A549 (cell line): Measurements from ENCODE around the gene NUAK1. TPM values are rescaled to one million over a fixed set of nuclear protein-coding genes. Genes with fewer than 3 reads are reported as not detected.

Experiments
- ATAC-seq, 2 experiments: fragments of 200-7000 bp in 1 of 2; fragments of >200 bp in 1 of 2; cut with Nextera tagmentation in 1 of 2; cut with Tn5 transposase in 1 of 2; 3 replicates each; pipeline versions ENCODE4 v1.8.0 to v1.9.1; 2018 to 2020; ENCODE audit warnings: mild to moderate bottlenecking in 1 of 2, moderate library complexity in 1 of 2
- CTCF ChIA-PET: fragments of 300-600 bp; sonication (Branson Sonifier 250); formaldehyde crosslinking; extraction: SDS; loops from one replicate; lab custom pipeline; 2021; ENCODE audit warnings: antibody characterized with exemption, inconsistent platforms; lab: Yijun Ruan, JAX
- POLR2A ChIA-PET: fragments of 350-600 bp; formaldehyde crosslinking; extraction: SDS; loops from one replicate; lab custom pipeline; 2021; ENCODE audit warnings: antibody characterized with exemption, inconsistent platforms; lab: Yijun Ruan, JAX
- DNase-seq, 2 experiments: peaks; one replicate each; pipeline versions ENCODE4 v3.0.0 to v3.0.0-alpha.2; 2011 to 2016; ENCODE audit warnings: low read depth in 1 of 2, low spot score in 1 of 2
- FAIRE-seq: peaks from 2 replicates; lab custom pipeline; 2011; peaks lifted over from hg19 to GRCh38; lab: Jason Lieb, UNC
- H3K27ac ChIP-seq, 2 experiments: fragments of >200 bp; sonication (Bioruptor Twin); formaldehyde crosslinking; 3 replicates each; pipeline ENCODE4 v1.5.1; 2016 to 2017
- H3K4me1 ChIP-seq: fragments of >200 bp; sonication (Bioruptor Twin); formaldehyde crosslinking; 3 replicates; pipeline ENCODE4 v1.6.1; 2016
- H3K4me2 ChIP-seq: fragments of >200 bp; sonication (Bioruptor Twin); formaldehyde crosslinking; 3 replicates; pipeline ENCODE4 v1.6.1; 2016
- H3K4me3 ChIP-seq: fragments of >200 bp; sonication (Bioruptor Twin); formaldehyde crosslinking; 3 replicates; pipeline ENCODE4 v1.5.1; 2016
- H3K9me3 ChIP-seq: fragments of >200 bp; sonication (Bioruptor Twin); formaldehyde crosslinking; 3 replicates; pipeline ENCODE4 v1.6.1; 2016
- CHD4 ChIP-seq: fragments of 200-600 bp; sonication (generic); IDR thresholded peaks from 2 replicates; pipeline ENCODE4 v1.6.1; 2016; ENCODE audit warnings: antibody characterized with exemption, mild to moderate bottlenecking, borderline replicate concordance
- EHF ChIP-seq: fragments of 250-450 bp; sonication (Bioruptor Pico); IDR thresholded peaks from 2 replicates; pipeline ENCODE4 v1.5.0; 2020; ENCODE audit warnings: mild to moderate bottlenecking
- EP300 ChIP-seq, 2 experiments: fragments of >200 bp; sonication (Bioruptor Twin); formaldehyde crosslinking; IDR thresholded peaks; 2 replicates in 1 of 2; 3 replicates in 1 of 2; pipeline ENCODE4 v1.6.1; 2016 to 2017
- ESRRA ChIP-seq: fragments of 150-350 bp; IDR thresholded peaks from 2 replicates; pipeline ENCODE4 v1.6.1; 2014; ENCODE audit warnings: mild to moderate bottlenecking, low read length, borderline replicate concordance
- GATA3 ChIP-seq: IDR thresholded peaks from 2 replicates; pipeline ENCODE4 v1.6.1; 2012; ENCODE audit warnings: borderline replicate concordance
- HDAC2 ChIP-seq: fragments of 200-600 bp; sonication (generic); IDR thresholded peaks from 2 replicates; pipeline ENCODE4 v1.6.1; 2016
- JUN ChIP-seq, 2 experiments: fragments of >200 bp; sonication (Bioruptor Twin); formaldehyde crosslinking; IDR thresholded peaks; 2 replicates in 1 of 2; 3 replicates in 1 of 2; pipeline ENCODE4 v1.6.1; 2016 to 2017
- KDM5A ChIP-seq: fragments of 200-600 bp; sonication (generic); IDR thresholded peaks from 2 replicates; pipeline ENCODE4 v1.6.1; 2016; ENCODE audit warnings: antibody characterized with exemption, mild to moderate bottlenecking
- MAFK ChIP-seq: fragments of 450-650 bp; IDR thresholded peaks from 2 replicates; pipeline ENCODE4 v1.6.1; 2014; ENCODE audit not compliant: partially characterized antibody
- MYC ChIP-seq: IDR thresholded peaks from 2 replicates; pipeline ENCODE4 v1.6.1; 2012; ENCODE audit warnings: mild to moderate bottlenecking, inconsistent platforms, low read length, improper control_type of control experiment, borderline replicate concordance
- NFE2L2 ChIP-seq: fragments of 150-350 bp; conservative IDR thresholded peaks from 2 replicates; pipeline ENCODE4 v1.6.1; 2014; ENCODE audit warnings: low read length
- NR3C1 ChIP-seq: fragments of >200 bp; sonication (Bioruptor Twin); formaldehyde crosslinking; IDR thresholded peaks from 3 replicates; pipeline ENCODE4 v1.6.1; 2017
- POLR2AphosphoS2 ChIP-seq: conservative IDR thresholded peaks from 2 replicates; pipeline ENCODE4 v1.6.1; 2012; ENCODE audit warnings: low read length, improper control_type of control experiment, inconsistent platforms
- RCOR1 ChIP-seq: fragments of 150-350 bp; IDR thresholded peaks from 2 replicates; pipeline ENCODE4 v1.6.1; 2014; ENCODE audit warnings: antibody characterized with exemption, low read length, low read depth
- RNF2 ChIP-seq: fragments of 200-600 bp; sonication (generic); IDR thresholded peaks from 2 replicates; pipeline ENCODE4 v1.6.1; 2016; ENCODE audit warnings: low read depth, mild to moderate bottlenecking, antibody characterized with exemption, moderate library complexity, borderline replicate concordance
- SMC3 ChIP-seq: fragments of >200 bp; sonication (Bioruptor Twin); formaldehyde crosslinking; IDR thresholded peaks from 3 replicates; pipeline ENCODE4 v1.6.1; 2018; ENCODE audit warnings: inconsistent platforms
- TP53 ChIP-seq: fragments of 250-450 bp; sonication (Bioruptor Pico); IDR thresholded peaks from 2 replicates; pipeline ENCODE4 v1.5.0; 2021; ENCODE audit warnings: mild to moderate bottlenecking, moderate library complexity
- ZC3H11A ChIP-seq: fragments of 450-650 bp; IDR thresholded peaks from 2 replicates; pipeline ENCODE4 v1.6.1; 2014; ENCODE audit warnings: antibody characterized with exemption, mild to moderate bottlenecking
- ZFP36 ChIP-seq: fragments of 450-650 bp; IDR thresholded peaks from 2 replicates; pipeline ENCODE4 v1.6.1; 2014; ENCODE audit warnings: borderline replicate concordance; ENCODE audit not compliant: partially characterized antibody
- ZNF302 ChIP-seq: fragments of 250-450 bp; sonication (Bioruptor Pico); IDR thresholded peaks from 2 replicates; pipeline ENCODE4 v1.9.0; 2021; ENCODE audit warnings: inconsistent platforms, mild to moderate bottlenecking, moderate library complexity
- WGBS: methylation state at CpG from one replicate; pipeline ENCODE4 v1.1.6; 2017; ENCODE audit errors: missing lambda C conversion rate; 5-methylcytosine and 5-hydroxymethylcytosine counted together
- polyA plus RNA-seq, 4 experiments: library from polyadenylated mRNA; depleted of rRNA in 3 of 4; stranded (reverse); fragments of >200 nt; fragmentation: RNase III in 1 of 4; extraction: RNeasy Plus Mini Kit Qiagen cat#74134 plus additional on column Dnase treatment in 1 of 4; gene quantifications; 2 replicates in 3 of 4; 3 replicates in 1 of 4; pipeline ENCODE4 v1.2.3, GENCODE V29; 2011 to 2017
- TF ChIP-seq, protein P1 (sequence below): fragments of >200 bp; sonication (Bioruptor Twin); formaldehyde crosslinking; IDR thresholded peaks from 2 replicates; pipeline ENCODE4 v1.6.1; 2016
- TF ChIP-seq, protein P2 (sequence below): fragments of >200 bp; sonication (Bioruptor Twin); formaldehyde crosslinking; IDR thresholded peaks from 3 replicates; pipeline ENCODE4 v1.6.1; 2016
- TF ChIP-seq, protein P3 (sequence below): fragments of 250-450 bp; sonication (Bioruptor Pico); IDR thresholded peaks from 2 replicates; pipeline ENCODE4 v1.5.0; 2021; ENCODE audit warnings: mild to moderate bottlenecking, moderate library complexity, borderline replicate concordance
- TF ChIP-seq, protein P4 (sequence below): fragments of 150-350 bp; IDR thresholded peaks from 2 replicates; pipeline ENCODE4 v1.6.1; 2014; ENCODE audit warnings: low read depth, mild to moderate bottlenecking, low read length

NUAK1 gene
- polyA plus RNA-seq, 2 of the 4 experiments (the other 2 are of a cell fraction): 20.8 to 22.3 TPM

DNA sequence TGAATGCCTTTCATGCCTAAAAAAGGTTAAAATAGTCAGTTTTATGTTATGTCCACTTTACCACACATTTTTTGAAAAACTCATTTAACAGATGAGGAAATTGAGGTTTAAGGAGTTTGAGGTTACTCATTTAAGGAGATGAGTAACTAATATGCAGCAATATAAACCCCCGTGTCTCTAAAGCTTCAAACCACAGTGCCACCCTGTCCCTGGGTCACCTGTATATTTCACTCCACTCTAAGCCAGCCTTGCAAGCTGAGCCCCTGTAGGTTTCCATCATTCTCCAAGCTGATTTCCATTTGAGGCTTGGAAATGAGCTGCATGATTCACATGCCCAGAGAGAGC lies 64.4 kb downstream of the NUAK1 start:
- DNase-seq (no peak), ATAC-seq (no peak), FAIRE-seq (no peak)
- H3K4me2 ChIP-seq: no peak overlapping the region
- ChIA-PET CTCF (no interaction called here), POLR2A (no interaction called here)
- no peak overlapping the region for H3K4me3 ChIP-seq
- H3K27ac ChIP-seq: peak overlapping the region in 1 of 2 experiments; percentile 7; a peak in 1 of 6 replicates
- 91% methylated on average over 1 of the region's 1 CpG for WGBS
- H3K9me3 ChIP-seq: no peaks in the 10 kb centered on the region
- TF ChIP-seq GATA3 (no peak), MAFK (no peak), JUN (IDR thresholded peaks at IDR 0.05) (no peak), TP53 (CRISPR knock-in tag) (no peak), MYC (no peak), RCOR1 (no peak), KDM5A (no peak), EHF (CRISPR knock-in tag) (no peak), ZNF302 (CRISPR knock-in tag) (no peak), ZC3H11A (no peak)
- TF ChIP-seq, protein P1, sequence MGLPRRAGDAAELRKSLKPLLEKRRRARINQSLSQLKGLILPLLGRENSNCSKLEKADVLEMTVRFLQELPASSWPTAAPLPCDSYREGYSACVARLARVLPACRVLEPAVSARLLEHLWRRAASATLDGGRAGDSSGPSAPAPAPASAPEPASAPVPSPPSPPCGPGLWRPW: no peak
- TF ChIP-seq, protein P2, sequence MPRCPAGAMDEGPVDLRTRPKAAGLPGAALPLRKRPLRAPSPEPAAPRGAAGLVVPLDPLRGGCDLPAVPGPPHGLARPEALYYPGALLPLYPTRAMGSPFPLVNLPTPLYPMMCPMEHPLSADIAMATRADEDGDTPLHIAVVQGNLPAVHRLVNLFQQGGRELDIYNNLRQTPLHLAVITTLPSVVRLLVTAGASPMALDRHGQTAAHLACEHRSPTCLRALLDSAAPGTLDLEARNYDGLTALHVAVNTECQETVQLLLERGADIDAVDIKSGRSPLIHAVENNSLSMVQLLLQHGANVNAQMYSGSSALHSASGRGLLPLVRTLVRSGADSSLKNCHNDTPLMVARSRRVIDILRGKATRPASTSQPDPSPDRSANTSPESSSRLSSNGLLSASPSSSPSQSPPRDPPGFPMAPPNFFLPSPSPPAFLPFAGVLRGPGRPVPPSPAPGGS: no peak
- TF ChIP-seq, protein P3, sequence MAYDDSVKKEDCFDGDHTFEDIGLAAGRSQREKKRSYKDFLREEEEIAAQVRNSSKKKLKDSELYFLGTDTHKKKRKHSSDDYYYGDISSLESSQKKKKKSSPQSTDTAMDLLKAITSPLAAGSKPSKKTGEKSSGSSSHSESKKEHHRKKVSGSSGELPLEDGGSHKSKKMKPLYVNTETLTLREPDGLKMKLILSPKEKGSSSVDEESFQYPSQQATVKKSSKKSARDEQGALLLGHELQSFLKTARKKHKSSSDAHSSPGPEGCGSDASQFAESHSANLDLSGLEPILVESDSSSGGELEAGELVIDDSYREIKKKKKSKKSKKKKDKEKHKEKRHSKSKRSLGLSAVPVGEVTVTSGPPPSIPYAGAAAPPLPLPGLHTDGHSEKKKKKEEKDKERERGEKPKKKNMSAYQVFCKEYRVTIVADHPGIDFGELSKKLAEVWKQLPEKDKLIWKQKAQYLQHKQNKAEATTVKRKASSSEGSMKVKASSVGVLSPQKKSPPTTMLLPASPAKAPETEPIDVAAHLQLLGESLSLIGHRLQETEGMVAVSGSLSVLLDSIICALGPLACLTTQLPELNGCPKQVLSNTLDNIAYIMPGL (CRISPR knock-in tag): no peak
- TF ChIP-seq, protein P4, sequence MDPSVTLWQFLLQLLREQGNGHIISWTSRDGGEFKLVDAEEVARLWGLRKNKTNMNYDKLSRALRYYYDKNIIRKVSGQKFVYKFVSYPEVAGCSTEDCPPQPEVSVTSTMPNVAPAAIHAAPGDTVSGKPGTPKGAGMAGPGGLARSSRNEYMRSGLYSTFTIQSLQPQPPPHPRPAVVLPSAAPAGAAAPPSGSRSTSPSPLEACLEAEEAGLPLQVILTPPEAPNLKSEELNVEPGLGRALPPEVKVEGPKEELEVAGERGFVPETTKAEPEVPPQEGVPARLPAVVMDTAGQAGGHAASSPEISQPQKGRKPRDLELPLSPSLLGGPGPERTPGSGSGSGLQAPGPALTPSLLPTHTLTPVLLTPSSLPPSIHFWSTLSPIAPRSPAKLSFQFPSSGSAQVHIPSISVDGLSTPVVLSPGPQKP: no peak
- H3K4me1 ChIP-seq: peaks cover 21% of the 10 kb centered on the region

DNA sequence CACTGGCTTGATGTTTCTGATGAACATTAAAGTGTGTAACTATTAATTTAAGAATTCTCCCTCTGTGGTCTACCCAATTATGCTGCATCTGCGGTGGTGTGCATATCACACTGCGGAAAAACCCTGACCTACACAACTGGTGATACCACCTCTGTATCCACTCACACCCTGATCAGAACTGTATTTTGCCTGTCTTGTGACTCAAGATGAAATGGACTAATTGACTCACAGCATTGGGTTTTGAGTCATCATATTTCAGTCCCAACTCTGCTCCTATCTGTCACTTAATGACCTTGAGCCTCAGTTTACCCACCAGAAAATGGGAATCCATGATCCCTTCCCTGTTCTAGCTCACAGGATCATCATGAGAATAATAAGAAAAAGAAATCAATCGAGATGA lies 65.6 kb downstream of the NUAK1 start:
- Histone ChIP-seq H3K4me1 (peaks cover 10% of the 10 kb centered on the region), H3K27ac (no peak overlapping the region), H3K4me3 (no peak overlapping the region), H3K4me2 (no peak overlapping the region), H3K9me3 (no peaks in the 10 kb centered on the region)
- TF ChIP-seq EHF (CRISPR knock-in tag) (no peak), ZFP36 (no peak), POLR2AphosphoS2 (no peak), JUN (IDR thresholded peaks at IDR 0.05) (no peak), CHD4 (no peak), NFE2L2 (no peak), KDM5A (no peak), ZC3H11A (no peak), TP53 (CRISPR knock-in tag) (no peak), EP300 (IDR thresholded peaks at IDR 0.05) (no peak), GATA3 (no peak), ESRRA (no peak), HDAC2 (no peak), NR3C1 (no peak), SMC3 (no peak), RNF2 (no peak), MAFK (no peak)
- TF ChIP-seq, protein P3 (CRISPR knock-in tag): no peak
- WGBS: 88% methylated on average over 3 of the region's 3 CpGs
- FAIRE-seq (peak; percentile 54), ATAC-seq (no peak), DNase-seq (no peak)
- POLR2A ChIA-PET: no interaction called here
- CTCF ChIA-PET: no interaction called here
